Prostate gland (tissue), 2 donors: Measurements from ENCODE around the gene STK39. TPM values are rescaled to one million over a fixed set of nuclear protein-coding genes. Genes with fewer than 3 reads are reported as not detected.

Source experiments
- DNase-seq: peaks from one replicate; pipeline ENCODE4 v3.0.0-alpha.2; 2019; ENCODE audit warnings: low spot score
- H3K27ac ChIP-seq, 2 donors: fragments of 200-600 bp; sonication (generic); 2 replicates each; pipeline ENCODE4 v1.5.1; 2017 to 2019
- H3K27me3 ChIP-seq: fragments of 200-600 bp; sonication (generic); replicated peaks from 2 replicates; pipeline ENCODE4 v1.5.1; 2019; ENCODE audit not compliant: insufficient read depth
- H3K36me3 ChIP-seq, 2 donors: fragments of 200-600 bp; sonication (generic); 1 replicate in 1 of 2; 2 replicates in 1 of 2; pipeline versions ENCODE4 v1.5.1 to v1.8.1; 2017 to 2019
- H3K4me1 ChIP-seq: fragments of 200-600 bp; sonication (generic); replicated peaks from 2 replicates; pipeline ENCODE4 v1.5.1; 2019
- H3K4me3 ChIP-seq, 2 donors: fragments of 200-600 bp; sonication (generic); 2 replicates each; pipeline ENCODE4 v1.5.1; 2017 to 2019
- H3K9me3 ChIP-seq: fragments of 200-600 bp; sonication (generic); 2 replicates; pipeline ENCODE4 v1.5.1; 2017
- POLR2A ChIP-seq: fragments of 450-650 bp; IDR thresholded peaks from one replicate; pipeline ENCODE4 v1.6.1; 2016; ENCODE audit warnings: antibody characterized with exemption, mild to moderate bottlenecking
- POLR2AphosphoS5 ChIP-seq: sonication (generic); formaldehyde crosslinking; IDR thresholded peaks from one replicate; pipeline ENCODE4 v1.6.1; 2017; ENCODE audit warnings: antibody characterized with exemption
- WGBS: methylation state at CpG from one replicate; pipeline ENCODE4 v1.1.5; 2018; 5-methylcytosine and 5-hydroxymethylcytosine counted together
- intact Hi-C: fragments of 100-400 bp; cut with DNase I; formaldehyde crosslinking; loops from one replicate; pipeline ENCODE4 v1.14.2; 2022
- total RNA-seq, 2 donors: library from RNA; depleted of rRNA; stranded (reverse); fragments of >200 nt; gene quantifications; one replicate each; pipeline ENCODE4 v1.1.0, GENCODE V29; 2016
- TF ChIP-seq, protein P1 (sequence below), 4 experiments: fragments of 200-600 bp in 2 of 4; fragments of 450-650 bp in 2 of 4; sonication (generic) in 2 of 4; IDR thresholded peaks; 1 replicate in 3 of 4; 2 replicates in 1 of 4; pipeline ENCODE4 v1.5.1; 2016 to 2019; ENCODE audit warnings: antibody characterized with exemption in 4 of 4, mild to moderate bottlenecking in 2 of 4, moderate library complexity in 2 of 4

STK39 gene
- total RNA-seq, 2 donors from 2014 or later: 32.2 to 54.7 TPM

GRCh38 chr2:168120310-168120709 lies 127.1 kb downstream of the STK39 start:
- DNase-seq: no peak
- Histone ChIP-seq H3K4me1 (no peaks in the 10 kb centered on the region), H3K36me3 (no peaks in the 10 kb centered on the region), H3K9me3 (no peaks in the 10 kb centered on the region), H3K27ac (no peak overlapping the region), H3K27me3 (no peaks in the 10 kb centered on the region), H3K4me3 (no peak overlapping the region)
- 96% methylated on average over 4 of the region's 4 CpGs for WGBS
- intact Hi-C loops: loop anchor here (10.0 kb wide), 1 partner anchor 804 kb away; no protein-coding TSS in a partner anchor
- TF ChIP-seq POLR2A (no peak), POLR2AphosphoS5 (no peak)
- TF ChIP-seq, protein P1, sequence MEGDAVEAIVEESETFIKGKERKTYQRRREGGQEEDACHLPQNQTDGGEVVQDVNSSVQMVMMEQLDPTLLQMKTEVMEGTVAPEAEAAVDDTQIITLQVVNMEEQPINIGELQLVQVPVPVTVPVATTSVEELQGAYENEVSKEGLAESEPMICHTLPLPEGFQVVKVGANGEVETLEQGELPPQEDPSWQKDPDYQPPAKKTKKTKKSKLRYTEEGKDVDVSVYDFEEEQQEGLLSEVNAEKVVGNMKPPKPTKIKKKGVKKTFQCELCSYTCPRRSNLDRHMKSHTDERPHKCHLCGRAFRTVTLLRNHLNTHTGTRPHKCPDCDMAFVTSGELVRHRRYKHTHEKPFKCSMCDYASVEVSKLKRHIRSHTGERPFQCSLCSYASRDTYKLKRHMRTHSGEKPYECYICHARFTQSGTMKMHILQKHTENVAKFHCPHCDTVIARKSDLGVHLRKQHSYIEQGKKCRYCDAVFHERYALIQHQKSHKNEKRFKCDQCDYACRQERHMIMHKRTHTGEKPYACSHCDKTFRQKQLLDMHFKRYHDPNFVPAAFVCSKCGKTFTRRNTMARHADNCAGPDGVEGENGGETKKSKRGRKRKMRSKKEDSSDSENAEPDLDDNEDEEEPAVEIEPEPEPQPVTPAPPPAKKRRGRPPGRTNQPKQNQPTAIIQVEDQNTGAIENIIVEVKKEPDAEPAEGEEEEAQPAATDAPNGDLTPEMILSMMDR (IDR thresholded peaks at IDR 0.05): no peak

DNA sequence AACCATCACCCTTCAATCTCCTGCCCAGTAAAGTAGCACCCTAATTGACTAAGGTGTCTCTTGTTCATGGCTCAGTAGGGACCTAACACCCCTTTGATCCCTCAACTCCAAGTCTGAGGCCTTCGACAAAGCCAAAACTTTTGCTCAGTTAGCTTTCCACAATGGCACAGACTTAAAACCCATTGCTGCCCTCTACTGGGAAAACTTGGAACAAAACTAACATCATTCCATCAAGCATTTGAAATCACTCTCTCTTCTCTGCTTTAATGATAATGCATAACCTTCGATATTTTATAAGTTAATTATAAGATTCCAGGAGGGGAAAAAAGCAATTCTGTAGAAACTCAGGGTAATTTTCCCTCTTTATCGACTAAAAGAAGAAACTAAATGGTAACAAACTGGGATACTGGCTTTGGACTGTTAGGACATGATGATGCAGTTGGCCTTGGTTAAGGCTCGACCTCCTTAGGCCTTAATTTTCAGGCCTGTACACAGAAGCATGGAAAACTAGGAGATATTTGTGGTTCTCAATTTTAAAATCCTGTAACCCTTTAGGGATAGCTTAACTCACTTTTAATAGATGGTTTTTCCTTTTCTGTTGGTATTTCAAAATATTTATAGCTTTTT lies 127.8 kb downstream of the STK39 start:
- intact Hi-C loops: loop anchor here (2.0 to 10.0 kb wide), 4 partner anchors 155 to 1582 kb away; partner anchors contain the start of gene B3GALT1
- H3K4me1 ChIP-seq: no peaks in the 10 kb centered on the region
- 44% methylated on average over 4 of the region's 4 CpGs for WGBS
- peak; percentile 49 for DNase-seq
- H3K27ac ChIP-seq: no peak overlapping the region
- TF ChIP-seq POLR2AphosphoS5 (no peak), POLR2A (no peak)
- TF ChIP-seq, protein P1 (IDR thresholded peaks at IDR 0.05): peak in 3 of 4 experiments; percentile 40 to 59 (median 53)
- H3K36me3 ChIP-seq: no peaks in the 10 kb centered on the region
- H3K9me3 ChIP-seq: no peaks in the 10 kb centered on the region
- no peak overlapping the region for H3K4me3 ChIP-seq
- no peaks in the 10 kb centered on the region for H3K27me3 ChIP-seq

- WGBS: 51% methylated on average over 10 of the region's 10 CpGs
Observed at GRCh38 chr2:168118733-168119514, 128.5 kb downstream of the STK39 start.

DNA sequence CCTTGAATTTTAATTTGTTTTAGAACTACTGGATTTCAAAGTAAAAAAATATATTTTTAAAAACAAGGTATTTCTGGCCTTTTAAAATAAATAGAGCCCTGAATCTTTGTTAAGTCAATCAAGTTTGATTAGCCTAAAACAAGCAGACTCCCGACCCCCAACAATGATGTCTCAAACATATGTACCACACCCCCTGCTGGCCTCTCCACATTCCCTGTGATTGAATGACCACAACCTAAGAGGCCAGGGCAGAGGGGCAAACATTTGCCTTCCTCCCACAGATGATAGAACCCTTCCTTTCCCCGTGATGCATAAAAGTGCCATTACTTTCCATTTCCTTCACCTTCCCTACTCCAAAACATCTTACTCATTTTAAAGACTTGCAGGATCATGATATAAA lies 130.9 kb downstream of the STK39 start:
- Histone ChIP-seq H3K36me3 (no peaks in the 10 kb centered on the region), H3K4me3 (no peak overlapping the region), H3K9me3 (no peaks in the 10 kb centered on the region), H3K4me1 (no peaks in the 10 kb centered on the region), H3K27ac (no peak overlapping the region), H3K27me3 (no peaks in the 10 kb centered on the region)
- TF ChIP-seq POLR2A (no peak), POLR2AphosphoS5 (no peak)
- TF ChIP-seq, protein P1 (IDR thresholded peaks at IDR 0.05): no peak
- WGBS: 93% methylated on average over 2 of the region's 2 CpGs
- DNase-seq: no peak
- intact Hi-C loops: loop anchor here (5.0 kb wide), 2 partner anchors 824 to 1579 kb away; partner anchors contain the start of gene B3GALT1

More at GRCh38 chr2:168118733-168119514, 128.5 kb downstream of the STK39 start:
- no peak overlapping the region for H3K4me3 ChIP-seq
- no peak for TF ChIP-seq POLR2A
- TF ChIP-seq, protein P1 (IDR thresholded peaks at IDR 0.05): peak; percentile 46 to 79 (median 71)
- no peaks in the 10 kb centered on the region for H3K36me3 ChIP-seq
- intact Hi-C loops: loop anchor here (2.0 to 5.0 kb wide), 3 partner anchors 154 to 1582 kb away; partner anchors contain the start of gene B3GALT1
- no peak overlapping the region for H3K27ac ChIP-seq
- H3K4me1 ChIP-seq: no peaks in the 10 kb centered on the region
- H3K9me3 ChIP-seq: no peaks in the 10 kb centered on the region
- DNase-seq: peak; percentile 48
- H3K27me3 ChIP-seq: no peaks in the 10 kb centered on the region
